ENCODE data around the gene PRR19. TPM values are rescaled to one million over a fixed set of nuclear protein-coding genes. Genes with fewer than 3 reads are reported as not detected.
"Not testable (repeated sequence)": the region's sequence is repeated elsewhere in the genome, so short reads cannot be mapped to it uniquely, and the experiment has no call there.

The PRR19 gene
- total RNA-seq, 1 experiment from 2014 or later: not detected

DNA sequence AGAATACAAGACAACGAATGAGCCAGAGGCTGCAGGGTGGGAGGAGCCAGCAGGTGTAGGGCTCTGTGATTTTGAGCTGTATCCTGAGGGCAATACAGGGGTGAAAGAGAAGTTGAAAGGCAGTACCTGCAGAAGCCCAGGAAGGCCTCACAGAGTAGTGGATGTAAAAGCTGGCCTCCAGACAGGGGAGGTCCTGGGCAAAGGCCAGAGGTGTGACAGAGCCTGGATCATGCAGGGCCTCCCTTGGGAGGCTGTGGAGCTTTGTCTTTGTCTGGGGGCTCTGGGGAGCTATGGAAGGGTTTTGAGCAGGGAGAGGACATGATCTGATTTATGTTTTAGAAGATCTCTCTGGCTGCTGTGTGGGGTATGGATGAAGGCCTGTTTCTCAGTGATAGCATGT lies 26.2 kb downstream of the PRR19 start:
- Histone ChIP-seq H3K79me2 (ENCODE audit: low read length) (peaks cover 34% of the 10 kb centered on the region), H4K20me1 (ENCODE audit: low read length) (no peaks in the 10 kb centered on the region), H3F3A (ENCODE audit: low read length, unreplicated experiment) (no peaks in the 10 kb centered on the region), H3K36me3 (ENCODE audit: low read depth, low read length) (no peaks in the 10 kb centered on the region), H3K27ac (ENCODE audit: low read length) (no peak overlapping the region), H3K27me3 (ENCODE audit: low read length) (no peaks in the 10 kb centered on the region), H3K9me2 (replicated peaks; ENCODE audit: low read length) (no peaks in the 10 kb centered on the region), H3K9me3 (ENCODE audit: low read length) (no peaks in the 10 kb centered on the region), H3K4me3 (ENCODE audit: low read length) (no peak overlapping the region), H3K4me1 (ENCODE audit: insufficient read depth, low read length) (peaks cover 8% of the 10 kb centered on the region), H3K4me2 (ENCODE audit: low read length) (no peak overlapping the region), H3K9ac (ENCODE audit: low read length) (no peak overlapping the region), H2AFZ (ENCODE audit: low read length) (no peak overlapping the region)
- BruUV-seq (replicated peaks): no TSS peak
- DNase-seq (no peak), ATAC-seq (no peak)
- no peak for TF ChIP-seq CTCF (conservative IDR thresholded peaks at IDR 0.05; ENCODE audit: low read depth, low read length)
- TF ChIP-seq EZH2phosphoT487 (IDR thresholded peaks at IDR 0.05; ENCODE audit: borderline replicate concordance, low read length): no peak
- no peak for TF ChIP-seq EZH2 (IDR thresholded peaks at IDR 0.05; ENCODE audit: low read length, unreplicated experiment)
- intact Hi-C loops (cut with micrococcal nuclease): no loop called here
- CTCF ChIA-PET: no interaction called here
- POLR2A ChIA-PET (ENCODE audit: unreplicated experiment): no interaction called here

GRCh38 chr19:42328854-42329253 lies 26.9 kb downstream of the PRR19 start:
- no peaks in the 10 kb centered on the region for H3F3A ChIP-seq (ENCODE audit: low read length, unreplicated experiment)
- H3K79me2 ChIP-seq (ENCODE audit: low read length): peaks cover 34% of the 10 kb centered on the region
- H3K4me3 ChIP-seq (ENCODE audit: low read length): no peak overlapping the region
- no peaks in the 10 kb centered on the region for H3K36me3 ChIP-seq (ENCODE audit: low read depth, low read length)
- ATAC-seq (no peak), DNase-seq (no peak)
- TF ChIP-seq EZH2phosphoT487 (IDR thresholded peaks at IDR 0.05; ENCODE audit: borderline replicate concordance, low read length) (no peak), CTCF (conservative IDR thresholded peaks at IDR 0.05; ENCODE audit: low read depth, low read length) (no peak), EZH2 (IDR thresholded peaks at IDR 0.05; ENCODE audit: low read length, unreplicated experiment) (no peak)
- H3K4me1 ChIP-seq (ENCODE audit: insufficient read depth, low read length): peaks cover 8% of the 10 kb centered on the region
- no peaks in the 10 kb centered on the region for H3K27me3 ChIP-seq (ENCODE audit: low read length)
- H3K27ac ChIP-seq (ENCODE audit: low read length): no peak overlapping the region
- ChIA-PET POLR2A (ENCODE audit: unreplicated experiment) (no interaction called here), CTCF (no interaction called here)
- no peaks in the 10 kb centered on the region for H3K9me2 ChIP-seq (replicated peaks; ENCODE audit: low read length)
- H4K20me1 ChIP-seq (ENCODE audit: low read length): no peaks in the 10 kb centered on the region
- H3K4me2 ChIP-seq (ENCODE audit: low read length): no peak overlapping the region
- intact Hi-C loops (cut with micrococcal nuclease): no loop called here
- H3K9me3 ChIP-seq (ENCODE audit: low read length): no peaks in the 10 kb centered on the region
- no peak overlapping the region for H3K9ac ChIP-seq (ENCODE audit: low read length)
- no peak overlapping the region for H2AFZ ChIP-seq (ENCODE audit: low read length)
- BruUV-seq (replicated peaks): no TSS peak

- H3K27ac ChIP-seq (ENCODE audit: low read length): no peak overlapping the region
- no TSS peak for BruUV-seq (replicated peaks)
- no peak overlapping the region for H2AFZ ChIP-seq (ENCODE audit: low read length)
- H3K4me3 ChIP-seq (ENCODE audit: low read length): no peak overlapping the region
- no peaks in the 10 kb centered on the region for H3K27me3 ChIP-seq (ENCODE audit: low read length)
- ChIA-PET POLR2A (ENCODE audit: unreplicated experiment) (no interaction called here), CTCF (interaction anchor here (1.0 kb wide), 1 partner anchor 84 kb away, joined by 3 read pairs; no protein-coding TSS in a partner anchor)
- H3K36me3 ChIP-seq (ENCODE audit: low read depth, low read length): no peaks in the 10 kb centered on the region
- ATAC-seq: no peak
- peaks cover 8% of the 10 kb centered on the region for H3K4me1 ChIP-seq (ENCODE audit: insufficient read depth, low read length)
- H3K79me2 ChIP-seq (ENCODE audit: low read length): peaks cover 34% of the 10 kb centered on the region
- TF ChIP-seq CTCF (conservative IDR thresholded peaks at IDR 0.05; ENCODE audit: low read depth, low read length) (no peak), EZH2 (IDR thresholded peaks at IDR 0.05; ENCODE audit: low read length, unreplicated experiment) (no peak), EZH2phosphoT487 (IDR thresholded peaks at IDR 0.05; ENCODE audit: borderline replicate concordance, low read length) (no peak)
- no peak for DNase-seq
- H3K4me2 ChIP-seq (ENCODE audit: low read length): no peak overlapping the region
- intact Hi-C loops (cut with micrococcal nuclease): no loop called here
- no peaks in the 10 kb centered on the region for H3K9me3 ChIP-seq (ENCODE audit: low read length)
- no peaks in the 10 kb centered on the region for H4K20me1 ChIP-seq (ENCODE audit: low read length)
- no peaks in the 10 kb centered on the region for H3F3A ChIP-seq (ENCODE audit: low read length, unreplicated experiment)
- no peaks in the 10 kb centered on the region for H3K9me2 ChIP-seq (replicated peaks; ENCODE audit: low read length)
- H3K9ac ChIP-seq (ENCODE audit: low read length): no peak overlapping the region
Measured at GRCh38 chr19:42330241-42330711, 28.3 kb downstream of the PRR19 start.

DNA sequence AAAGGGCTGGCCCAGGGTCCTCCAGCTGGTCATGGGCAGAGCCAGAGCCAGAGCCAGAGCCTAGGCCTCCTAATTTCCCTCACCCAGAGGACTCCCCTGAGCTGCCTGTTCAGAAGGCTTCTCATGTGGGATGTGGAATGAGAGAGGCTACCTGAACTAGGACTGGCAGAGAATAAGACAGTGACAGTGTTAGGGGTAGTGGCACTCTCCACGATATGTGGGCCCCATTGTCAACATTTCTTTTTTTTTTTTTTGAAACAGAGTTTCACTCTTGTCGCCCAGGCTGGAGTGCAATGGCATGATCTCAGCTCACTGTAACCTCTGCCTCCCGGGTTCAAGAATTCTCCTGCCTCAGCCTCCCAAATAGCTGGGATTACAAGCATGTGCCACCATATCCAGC lies 29.4 kb downstream of the PRR19 start:
- H4K20me1 ChIP-seq (ENCODE audit: low read length); H3K4me2 ChIP-seq (ENCODE audit: low read length); H3K4me3 ChIP-seq (ENCODE audit: low read length); H3F3A ChIP-seq (ENCODE audit: low read length, unreplicated experiment); H3K9ac ChIP-seq (ENCODE audit: low read length); BruUV-seq (replicated peaks); POLR2A ChIA-PET (ENCODE audit: unreplicated experiment); H3K4me1 ChIP-seq (ENCODE audit: insufficient read depth, low read length); H2AFZ ChIP-seq (ENCODE audit: low read length); intact Hi-C loops (cut with micrococcal nuclease); H3K36me3 ChIP-seq (ENCODE audit: low read depth, low read length); H3K27me3 ChIP-seq (ENCODE audit: low read length); H3K9me2 ChIP-seq (replicated peaks; ENCODE audit: low read length); DNase-seq; H3K27ac ChIP-seq (ENCODE audit: low read length); ATAC-seq; H3K9me3 ChIP-seq (ENCODE audit: low read length): not testable (repeated sequence)
- peaks cover 27% of the 10 kb centered on the region for H3K79me2 ChIP-seq (ENCODE audit: low read length)
- CTCF ChIA-PET: interaction anchor here (0.5 kb wide), 1 partner anchor 81 kb away, joined by 3 read pairs; no protein-coding TSS in a partner anchor

Data from PC-3 (cell line).